ENCODE measurements around the gene SSC5D. TPM values are rescaled to one million over a fixed set of nuclear protein-coding genes. Genes with fewer than 3 reads are reported as not detected.
A peak's percentile ranks its signal among the peaks of the same experiment; 100 is the strongest.

Gene SSC5D
- total RNA-seq, 1 donor from 2014 or later, result 1.5 TPM

DNA sequence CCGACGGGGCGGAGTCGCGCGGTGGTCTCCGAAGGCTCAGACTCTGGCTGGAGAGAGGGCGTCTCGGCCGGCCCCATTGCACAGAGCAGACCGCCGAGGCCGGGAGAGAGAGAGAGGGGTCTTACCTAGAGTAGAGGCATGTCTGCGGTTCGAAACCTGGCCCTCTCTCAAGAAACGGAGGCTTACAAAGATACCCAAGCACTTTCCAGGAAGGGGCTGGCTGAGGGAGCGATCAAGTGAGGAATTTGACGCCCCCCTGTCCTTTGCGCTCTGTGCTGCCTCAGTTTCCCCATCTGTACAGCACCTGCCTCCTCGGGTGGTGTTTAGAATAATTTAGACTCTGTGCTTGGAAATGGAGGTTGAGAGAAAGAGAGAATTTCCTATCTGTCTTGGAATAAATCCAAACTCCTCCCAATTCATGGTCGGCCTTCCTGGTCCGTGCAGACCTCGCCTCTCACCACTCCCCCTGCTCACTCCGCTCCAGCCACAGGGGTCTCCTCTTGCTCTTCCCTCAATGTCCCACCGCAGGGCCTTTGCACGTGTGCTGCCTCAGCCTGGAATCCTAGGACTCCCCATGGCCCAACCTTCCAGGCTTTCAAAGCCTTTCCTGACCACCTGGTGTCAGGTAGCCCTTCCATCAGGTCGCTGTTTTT, 26.1 kb upstream of the SSC5D start:
- Mint-ChIP-seq H3K4me1 (ENCODE audit: unreplicated experiment) (peaks cover 31% of the 10 kb centered on the region), H3K4me3 (peak overlapping the region; percentile 97), H3K27ac (peak overlapping the region; percentile 94), H3K9me3 (no peaks in the 10 kb centered on the region), H3K27me3 (peaks cover 20% of the 10 kb centered on the region), H3K36me3 (no peaks in the 10 kb centered on the region)
- DNase-seq (ENCODE audit: extremely low spot score, unreplicated experiment), result no peak
- TF ChIP-seq, protein P1, sequence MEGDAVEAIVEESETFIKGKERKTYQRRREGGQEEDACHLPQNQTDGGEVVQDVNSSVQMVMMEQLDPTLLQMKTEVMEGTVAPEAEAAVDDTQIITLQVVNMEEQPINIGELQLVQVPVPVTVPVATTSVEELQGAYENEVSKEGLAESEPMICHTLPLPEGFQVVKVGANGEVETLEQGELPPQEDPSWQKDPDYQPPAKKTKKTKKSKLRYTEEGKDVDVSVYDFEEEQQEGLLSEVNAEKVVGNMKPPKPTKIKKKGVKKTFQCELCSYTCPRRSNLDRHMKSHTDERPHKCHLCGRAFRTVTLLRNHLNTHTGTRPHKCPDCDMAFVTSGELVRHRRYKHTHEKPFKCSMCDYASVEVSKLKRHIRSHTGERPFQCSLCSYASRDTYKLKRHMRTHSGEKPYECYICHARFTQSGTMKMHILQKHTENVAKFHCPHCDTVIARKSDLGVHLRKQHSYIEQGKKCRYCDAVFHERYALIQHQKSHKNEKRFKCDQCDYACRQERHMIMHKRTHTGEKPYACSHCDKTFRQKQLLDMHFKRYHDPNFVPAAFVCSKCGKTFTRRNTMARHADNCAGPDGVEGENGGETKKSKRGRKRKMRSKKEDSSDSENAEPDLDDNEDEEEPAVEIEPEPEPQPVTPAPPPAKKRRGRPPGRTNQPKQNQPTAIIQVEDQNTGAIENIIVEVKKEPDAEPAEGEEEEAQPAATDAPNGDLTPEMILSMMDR (conservative IDR thresholded peaks at IDR 0.05), result no peak

DNA sequence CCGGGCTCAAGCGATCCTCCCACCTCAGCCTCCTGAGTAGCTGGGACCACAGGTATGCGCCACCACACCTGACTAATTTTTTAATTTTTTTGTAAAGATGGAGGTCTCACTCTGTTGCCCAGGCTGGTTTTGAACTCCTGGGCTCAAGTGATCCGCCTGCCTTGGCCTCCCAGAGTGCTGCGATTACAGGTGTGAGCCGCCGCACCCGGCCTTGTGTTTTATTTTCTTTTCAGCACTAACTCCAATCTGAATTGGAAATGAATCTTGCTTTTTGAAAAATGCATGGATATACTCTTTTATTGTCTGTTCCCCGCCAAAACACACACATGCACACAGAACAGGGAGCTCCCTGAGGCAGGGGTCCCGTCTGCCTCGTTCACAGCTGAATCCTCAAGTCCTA, 25.5 kb upstream of the SSC5D start:
- Mint-ChIP-seq H3K27me3 (peaks cover 23% of the 10 kb centered on the region), H3K4me1 (ENCODE audit: unreplicated experiment) (peaks cover 30% of the 10 kb centered on the region), H3K4me3 (peak overlapping the region; percentile 97), H3K9me3 (no peaks in the 10 kb centered on the region), H3K36me3 (no peaks in the 10 kb centered on the region), H3K27ac (peak overlapping the region; percentile 94)
- TF ChIP-seq, protein P1 (conservative IDR thresholded peaks at IDR 0.05), result no peak
- no peak for DNase-seq (ENCODE audit: extremely low spot score, unreplicated experiment)

DNA sequence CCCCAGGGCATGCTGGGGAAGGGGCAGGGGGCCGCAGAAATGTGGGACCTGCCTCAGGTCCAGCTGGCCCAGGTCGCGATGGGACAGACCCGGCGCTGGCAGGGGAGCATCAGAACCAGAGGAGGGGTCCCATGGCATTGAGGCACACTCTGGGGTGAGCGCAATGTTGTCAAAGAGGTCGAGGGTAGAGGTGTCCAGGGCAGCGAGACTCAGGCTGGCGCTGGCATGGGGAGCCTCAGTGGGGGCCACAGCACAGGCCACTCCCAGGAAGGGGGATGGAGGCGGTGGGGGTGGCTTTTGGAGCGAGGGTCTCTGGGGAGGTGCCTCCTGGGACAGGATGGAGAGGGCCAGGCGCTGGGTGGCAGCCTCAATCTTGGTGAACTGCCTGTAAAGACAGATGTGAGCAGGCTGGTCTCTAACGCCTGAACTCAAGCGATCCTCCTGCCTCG, 24.6 kb upstream of the SSC5D start:
- Mint-ChIP-seq H3K27ac (no peak overlapping the region), H3K36me3 (no peaks in the 10 kb centered on the region), H3K4me3 (no peak overlapping the region), H3K4me1 (ENCODE audit: unreplicated experiment) (peaks cover 24% of the 10 kb centered on the region), H3K27me3 (peaks cover 23% of the 10 kb centered on the region), H3K9me3 (no peaks in the 10 kb centered on the region)
- DNase-seq (ENCODE audit: extremely low spot score, unreplicated experiment), result peak; percentile 62
- TF ChIP-seq, protein P1 (conservative IDR thresholded peaks at IDR 0.05), result no peak

DNA sequence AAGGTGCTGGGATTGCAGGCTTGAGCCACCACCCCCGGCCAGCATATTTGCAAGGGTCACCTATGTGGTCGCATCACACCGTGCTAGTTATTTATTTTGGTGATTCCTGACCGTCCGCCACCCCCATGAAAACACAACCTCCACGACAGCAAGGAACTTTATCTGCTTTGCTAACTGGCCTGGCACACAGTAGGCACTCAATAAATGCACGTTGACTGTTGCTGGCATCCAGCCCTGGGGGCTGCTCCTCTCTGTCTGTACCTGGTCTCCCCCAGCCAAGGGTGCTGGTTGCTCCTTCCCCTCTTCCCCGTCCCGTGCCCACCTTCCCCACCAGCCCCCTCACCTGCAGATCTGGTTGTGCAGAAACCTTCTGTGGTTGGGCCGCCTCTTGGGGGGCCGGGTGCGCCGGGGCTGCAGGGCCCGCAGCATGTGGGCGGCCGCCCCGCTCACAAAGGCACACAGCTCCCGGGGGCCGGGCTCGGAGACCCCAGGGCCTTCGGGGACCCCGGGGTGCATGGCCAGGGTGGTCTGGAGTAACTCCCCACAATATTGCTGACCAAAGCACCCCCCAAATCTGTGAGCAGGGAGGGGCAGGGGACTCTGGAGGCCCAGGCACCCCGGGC, 24.1 kb upstream of the SSC5D start:
- TF ChIP-seq, protein P1 (conservative IDR thresholded peaks at IDR 0.05), result no peak
- Mint-ChIP-seq H3K4me3 (no peak overlapping the region), H3K9me3 (no peaks in the 10 kb centered on the region), H3K36me3 (no peaks in the 10 kb centered on the region), H3K4me1 (ENCODE audit: unreplicated experiment) (peaks cover 24% of the 10 kb centered on the region), H3K27ac (no peak overlapping the region), H3K27me3 (peaks cover 23% of the 10 kb centered on the region)
- DNase-seq (ENCODE audit: extremely low spot score, unreplicated experiment), result no peak

DNA sequence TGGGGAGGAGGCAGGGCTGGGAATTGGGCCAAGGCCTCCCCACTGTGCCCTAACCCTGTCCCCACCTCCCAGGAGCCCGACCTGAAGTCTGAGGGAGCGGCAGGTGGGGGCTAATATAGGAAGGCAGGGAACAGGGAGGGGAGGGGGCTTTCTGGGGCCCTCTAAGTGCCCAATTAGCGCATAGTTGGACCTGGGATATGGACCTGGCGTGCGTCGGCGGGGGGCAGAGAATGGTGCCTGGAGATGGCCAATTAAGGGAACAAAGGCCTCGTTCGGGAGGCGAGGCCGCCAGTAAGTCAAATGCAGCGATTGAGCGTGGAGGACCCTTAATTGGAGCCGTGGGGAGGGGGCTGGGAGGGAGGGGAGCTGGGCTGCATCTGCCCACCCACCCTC, 23.6 kb upstream of the SSC5D start, which contains the start of gene C19orf85:
TSS of gene C19orf85 (minus strand) at position 90 of the 393 bp plus-strand sequence. CDS start 197 bp downstream, outside the sequence.
- DNase-seq (ENCODE audit: extremely low spot score, unreplicated experiment), result no peak
- TF ChIP-seq, protein P1 (conservative IDR thresholded peaks at IDR 0.05), result no peak
- Mint-ChIP-seq H3K27me3 (peaks cover 23% of the 10 kb centered on the region), H3K9me3 (no peaks in the 10 kb centered on the region), H3K4me1 (ENCODE audit: unreplicated experiment) (peaks cover 23% of the 10 kb centered on the region), H3K4me3 (no peak within 1 kb of the TSS), H3K27ac (no peak within 1 kb of the TSS), H3K36me3 (no peaks in the 10 kb centered on the region)

All from type B pancreatic cell (in vitro differentiated cells).